Measurements from ENCODE around the gene KIF26B.
A peak's percentile ranks its signal among the peaks of the same experiment; 100 is the strongest.

KIF26B gene

GRCh38 chr1:245378745-245379144 lies 224.0 kb downstream of the KIF26B start:
- no peak overlapping the region for H3K56ac ChIP-seq (ENCODE audit: low read length)
- DNase-seq: peak; percentile 70
- no peak overlapping the region for H4K8ac ChIP-seq (ENCODE audit: low read depth, low read length)
- no peak overlapping the region for H2BK120ac ChIP-seq (ENCODE audit: low read depth, low read length)
- H3K18ac ChIP-seq (ENCODE audit: low read length): no peak overlapping the region
- H3K4me2 ChIP-seq (ENCODE audit: low read length): no peak overlapping the region
- H3K79me1 ChIP-seq (ENCODE audit: low read length): no peaks in the 10 kb centered on the region
- H3K4ac ChIP-seq (ENCODE audit: low read depth, low read length): no peak overlapping the region
- no CpG with 5 or more reads among the region's 5 CpGs for WGBS (ENCODE audit: extremely low coverage, insufficient coverage, low lambda C conversion rate)
- peaks cover 2% of the 10 kb centered on the region for H3K4me1 ChIP-seq (ENCODE audit: control insufficient read depth, low read depth, low read length)
- H2BK15ac ChIP-seq (replicated peaks; ENCODE audit: low read depth): no peak overlapping the region
- H3K36me3 ChIP-seq (ENCODE audit: control insufficient read depth, insufficient read depth, low read length): no peaks in the 10 kb centered on the region
- no peak overlapping the region for H3K9ac ChIP-seq (ENCODE audit: low read length)
- no peak overlapping the region for H3K23ac ChIP-seq (ENCODE audit: low read length)
- no peak overlapping the region for H2AK5ac ChIP-seq (ENCODE audit: low read length)
- H3K79me2 ChIP-seq (ENCODE audit: control insufficient read depth, insufficient read depth, low read length): no peaks in the 10 kb centered on the region
- peak overlapping the region; percentile 45 for H3K27ac ChIP-seq (ENCODE audit: low read depth, low read length)
- no peaks in the 10 kb centered on the region for H3K27me3 ChIP-seq (ENCODE audit: insufficient read depth, low read length, poor library complexity)
- H4K5ac ChIP-seq (ENCODE audit: low read length): no peak overlapping the region
- no peak overlapping the region for H3K4me3 ChIP-seq (ENCODE audit: low read length)
- no peak overlapping the region for H2BK5ac ChIP-seq (ENCODE audit: low read length)

- no peak overlapping the region for H3K56ac ChIP-seq (ENCODE audit: low read length)
- H4K5ac ChIP-seq (ENCODE audit: low read length): no peak overlapping the region
- no peak overlapping the region for H3K23ac ChIP-seq (ENCODE audit: low read length)
- no peaks in the 10 kb centered on the region for H3K79me1 ChIP-seq (ENCODE audit: low read length)
- H2BK5ac ChIP-seq (ENCODE audit: low read length): no peak overlapping the region
- no peak overlapping the region for H3K9ac ChIP-seq (ENCODE audit: low read length)
- no peak overlapping the region for H3K4ac ChIP-seq (ENCODE audit: low read depth, low read length)
- H2AK5ac ChIP-seq (ENCODE audit: low read length): no peak overlapping the region
- DNase-seq: peak; percentile 51
- H3K27me3 ChIP-seq (ENCODE audit: insufficient read depth, low read length, poor library complexity): no peaks in the 10 kb centered on the region
- H3K36me3 ChIP-seq (ENCODE audit: control insufficient read depth, insufficient read depth, low read length): no peaks in the 10 kb centered on the region
- H3K79me2 ChIP-seq (ENCODE audit: control insufficient read depth, insufficient read depth, low read length): no peaks in the 10 kb centered on the region
- H2BK15ac ChIP-seq (replicated peaks; ENCODE audit: low read depth): no peak overlapping the region
- H4K8ac ChIP-seq (ENCODE audit: low read depth, low read length): no peak overlapping the region
- WGBS (ENCODE audit: extremely low coverage, insufficient coverage, low lambda C conversion rate): no CpG with 5 or more reads among the region's 11 CpGs
- H3K18ac ChIP-seq (ENCODE audit: low read length): no peak overlapping the region
- H3K4me2 ChIP-seq (ENCODE audit: low read length): no peak overlapping the region
- H2BK120ac ChIP-seq (ENCODE audit: low read depth, low read length): no peak overlapping the region
- no peak overlapping the region for H3K4me3 ChIP-seq (ENCODE audit: low read length)
- peaks cover 2% of the 10 kb centered on the region for H3K4me1 ChIP-seq (ENCODE audit: control insufficient read depth, low read depth, low read length)
- no peak overlapping the region for H3K27ac ChIP-seq (ENCODE audit: low read depth, low read length)
Observed at GRCh38 chr1:245380790-245381535, 226.2 kb downstream of the KIF26B start.

- no peak overlapping the region for H3K4me3 ChIP-seq (ENCODE audit: low read length)
- no peak overlapping the region for H3K27ac ChIP-seq (ENCODE audit: low read depth, low read length)
- no peaks in the 10 kb centered on the region for H3K79me1 ChIP-seq (ENCODE audit: low read length)
Observed at GRCh38 chr1:245382981-245383380, 228.2 kb downstream of the KIF26B start.

GRCh38 chr1:245383396-245384330 lies 228.9 kb downstream of the KIF26B start:
- no peak for DNase-seq
- Histone ChIP-seq H4K5ac (ENCODE audit: low read length) (no peak overlapping the region), H3K18ac (ENCODE audit: low read length) (no peak overlapping the region), H3K4me1 (ENCODE audit: control insufficient read depth, low read depth, low read length) (peaks cover under 1% of the 10 kb centered on the region), H3K79me1 (ENCODE audit: low read length) (no peaks in the 10 kb centered on the region), H3K27ac (ENCODE audit: low read depth, low read length) (no peak overlapping the region), H3K27me3 (ENCODE audit: insufficient read depth, low read length, poor library complexity) (no peaks in the 10 kb centered on the region), H3K56ac (ENCODE audit: low read length) (no peak overlapping the region), H4K8ac (ENCODE audit: low read depth, low read length) (no peak overlapping the region), H2AK5ac (ENCODE audit: low read length) (no peak overlapping the region), H3K4ac (ENCODE audit: low read depth, low read length) (no peak overlapping the region), H3K9ac (ENCODE audit: low read length) (no peak overlapping the region), H3K36me3 (ENCODE audit: control insufficient read depth, insufficient read depth, low read length) (no peaks in the 10 kb centered on the region), H3K23ac (ENCODE audit: low read length) (no peak overlapping the region), H2BK15ac (replicated peaks; ENCODE audit: low read depth) (no peak overlapping the region), H2BK120ac (ENCODE audit: low read depth, low read length) (no peak overlapping the region), H3K4me3 (ENCODE audit: low read length) (no peak overlapping the region), H3K79me2 (ENCODE audit: control insufficient read depth, insufficient read depth, low read length) (no peaks in the 10 kb centered on the region), H2BK5ac (ENCODE audit: low read length) (no peak overlapping the region), H3K4me2 (ENCODE audit: low read length) (no peak overlapping the region)
- no CpG with 5 or more reads among the region's 13 CpGs for WGBS (ENCODE audit: extremely low coverage, insufficient coverage, low lambda C conversion rate)

More at GRCh38 chr1:245382981-245383380, 228.2 kb downstream of the KIF26B start:
- Histone ChIP-seq H2BK15ac (replicated peaks; ENCODE audit: low read depth) (no peak overlapping the region), H2BK5ac (ENCODE audit: low read length) (no peak overlapping the region), H3K4me1 (ENCODE audit: control insufficient read depth, low read depth, low read length) (peaks cover 2% of the 10 kb centered on the region), H3K36me3 (ENCODE audit: control insufficient read depth, insufficient read depth, low read length) (no peaks in the 10 kb centered on the region), H3K18ac (ENCODE audit: low read length) (no peak overlapping the region), H4K5ac (ENCODE audit: low read length) (no peak overlapping the region), H3K4ac (ENCODE audit: low read depth, low read length) (no peak overlapping the region), H4K8ac (ENCODE audit: low read depth, low read length) (no peak overlapping the region), H3K27me3 (ENCODE audit: insufficient read depth, low read length, poor library complexity) (no peaks in the 10 kb centered on the region), H3K56ac (ENCODE audit: low read length) (no peak overlapping the region), H3K23ac (ENCODE audit: low read length) (no peak overlapping the region), H2AK5ac (ENCODE audit: low read length) (no peak overlapping the region), H2BK120ac (ENCODE audit: low read depth, low read length) (no peak overlapping the region), H3K4me2 (ENCODE audit: low read length) (no peak overlapping the region), H3K9ac (ENCODE audit: low read length) (no peak overlapping the region), H3K79me2 (ENCODE audit: control insufficient read depth, insufficient read depth, low read length) (no peaks in the 10 kb centered on the region)
- no CpG with 5 or more reads among the region's 9 CpGs for WGBS (ENCODE audit: extremely low coverage, insufficient coverage, low lambda C conversion rate)
- DNase-seq: no peak

GRCh38 chr1:245386297-245386971 lies 231.6 kb downstream of the KIF26B start:
- Histone ChIP-seq H4K5ac (ENCODE audit: low read length) (no peak overlapping the region), H3K9ac (ENCODE audit: low read length) (no peak overlapping the region), H3K4me1 (ENCODE audit: control insufficient read depth, low read depth, low read length) (no peaks in the 10 kb centered on the region), H3K27ac (ENCODE audit: low read depth, low read length) (no peak overlapping the region), H3K36me3 (ENCODE audit: control insufficient read depth, insufficient read depth, low read length) (no peaks in the 10 kb centered on the region), H3K79me1 (ENCODE audit: low read length) (no peaks in the 10 kb centered on the region), H3K4me2 (ENCODE audit: low read length) (no peak overlapping the region), H4K8ac (ENCODE audit: low read depth, low read length) (no peak overlapping the region), H2BK120ac (ENCODE audit: low read depth, low read length) (no peak overlapping the region), H2AK5ac (ENCODE audit: low read length) (no peak overlapping the region), H2BK15ac (replicated peaks; ENCODE audit: low read depth) (no peak overlapping the region), H3K56ac (ENCODE audit: low read length) (no peak overlapping the region), H3K23ac (ENCODE audit: low read length) (no peak overlapping the region), H3K18ac (ENCODE audit: low read length) (no peak overlapping the region), H3K4ac (ENCODE audit: low read depth, low read length) (no peak overlapping the region), H3K4me3 (ENCODE audit: low read length) (no peak overlapping the region), H2BK5ac (ENCODE audit: low read length) (no peak overlapping the region), H3K79me2 (ENCODE audit: control insufficient read depth, insufficient read depth, low read length) (no peaks in the 10 kb centered on the region), H3K27me3 (ENCODE audit: insufficient read depth, low read length, poor library complexity) (no peaks in the 10 kb centered on the region)
- no CpG with 5 or more reads among the region's 11 CpGs for WGBS (ENCODE audit: extremely low coverage, insufficient coverage, low lambda C conversion rate)
- DNase-seq: no peak

Measured in mesendoderm (in vitro differentiated cells).